Spleen (tissue), 11 donors: ENCODE measurements around the gene RPP25L. TPM values are rescaled to one million over a fixed set of nuclear protein-coding genes. Genes with fewer than 3 reads are reported as not detected.

Experiments used
- DNase-seq: peaks from one replicate; pipeline ENCODE4 v3.0.0-alpha.2; 2020
- H3K27ac ChIP-seq, 8 donors: fragments of 200-600 bp; sonication (generic) in 7 of 8; 1 replicate in 4 of 8; 2 replicates in 4 of 8; pipeline versions ENCODE4 v1.5.0 to v1.8.0; 2016 to 2021; ENCODE audit warnings: inconsistent platforms in 4 of 8, mild to moderate bottlenecking in 4 of 8, moderate library complexity in 1 of 8
- H3K27me3 ChIP-seq, 7 donors: fragments of 200-600 bp; sonication (generic) in 6 of 7; replicated peaks in 1 of 7; 1 replicate in 4 of 7; 2 replicates in 3 of 7; pipeline versions ENCODE4 v1.5.0 to v1.8.0; 2016 to 2021; ENCODE audit warnings: inconsistent platforms in 3 of 7, mild to moderate bottlenecking in 1 of 7
- H3K36me3 ChIP-seq, 6 donors: fragments of 200-600 bp; sonication (generic) in 5 of 6; 1 replicate in 4 of 6; 2 replicates in 2 of 6; pipeline versions ENCODE4 v1.5.0 to v1.8.0; 2016 to 2021; ENCODE audit warnings: inconsistent platforms in 2 of 6
- H3K4me1 ChIP-seq, 6 donors: fragments of 200-600 bp; sonication (generic) in 5 of 6; 1 replicate in 3 of 6; 2 replicates in 3 of 6; pipeline versions ENCODE4 v1.5.0 to v1.8.0; 2016 to 2021; ENCODE audit warnings: inconsistent platforms in 3 of 6
- H3K4me3 ChIP-seq, 8 donors: fragments of 200-600 bp; sonication (generic) in 7 of 8; 1 replicate in 4 of 8; 2 replicates in 4 of 8; pipeline versions ENCODE4 v1.5.0 to v1.8.0; 2016 to 2021; ENCODE audit warnings: inconsistent platforms in 4 of 8, mild to moderate bottlenecking in 4 of 8, moderate library complexity in 2 of 8
- H3K9me3 ChIP-seq, 8 donors: fragments of 200-600 bp; sonication (generic) in 7 of 8; 1 replicate in 4 of 8; 2 replicates in 4 of 8; pipeline versions ENCODE4 v1.5.0 to v1.8.0; 2016 to 2021; ENCODE audit warnings: inconsistent platforms in 4 of 8
- CTCF ChIP-seq, 11 experiments: fragments of 200-600 bp in 7 of 11; fragments of 450-650 bp in 4 of 11; sonication (generic) in 4 of 11; IDR thresholded peaks in 8 of 11; conservative IDR thresholded peaks in 3 of 11; 1 replicate in 7 of 11; 2 replicates in 4 of 11; pipeline versions ENCODE4 v1.4.0 to v1.8.0; 2016 to 2021; ENCODE audit warnings: antibody characterized with exemption in 11 of 11, inconsistent platforms in 4 of 11, mild to moderate bottlenecking in 1 of 11
- POLR2A ChIP-seq, 3 donors: fragments of 450-650 bp; IDR thresholded peaks; one replicate each; pipeline ENCODE4 v1.5.1; 2017; ENCODE audit warnings: antibody characterized with exemption in 3 of 3, mild to moderate bottlenecking in 1 of 3
- POLR2AphosphoS5 ChIP-seq, 3 donors: sonication (generic); formaldehyde crosslinking; IDR thresholded peaks; one replicate each; pipeline ENCODE4 v1.5.1; 2017; ENCODE audit warnings: antibody characterized with exemption in 3 of 3
- WGBS, 5 donors: extraction: QIAGEN DNeasy Blood & Tissue Kit in 3 of 5; methylation state at CpG; one replicate each; pipeline versions ENCODE4 v1.1.5 to v1.1.7; 2013 to 2018; 5-methylcytosine and 5-hydroxymethylcytosine counted together
- intact Hi-C: fragments of 100-400 bp; cut with DNase I; formaldehyde crosslinking; loops from one replicate; pipeline ENCODE4 v1.15.0; 2023; ENCODE audit warnings: low total_unique reads
- polyA plus RNA-seq, 3 donors: library from polyadenylated mRNA; stranded (reverse); fragments of 200-250 nt; gene quantifications; one replicate each; pipeline ENCODE4 v1.2.1, GENCODE V29; 2013
- total RNA-seq, 7 donors: library from RNA; depleted of rRNA in 3 of 7; stranded (reverse); fragments of >200 nt in 3 of 7; fragmentation: NEBNext Ultra II Directional in 4 of 7; extraction: Animal tissue kit (Norgen Biotek cat#: 25700) in 4 of 7; gene quantifications; one replicate each; pipeline versions ENCODE4 v1.1.0 to v1.2.1, GENCODE V29; 2016 to 2021
- donor health status: healthy with polysubstance abuse.
- donor health status: DM: no; HTN: no; CAD: no; lungs with moderate emphysema.
- donor health status: DM: no; HTN: no; CAD: no.
- donor health status: Bipolar disorder and iron deficiency.
- donor health status: healthy.
- donor health status: DM: no; HTN: no; CAD: no.
- donor health status: DM: yes; HTN: yes; CAD: no.

Gene RPP25L
- total and polyA plus RNA-seq, 10 donors: 16.8 to 54.1 (median 26.8) TPM

- Histone ChIP-seq H3K27ac (no peak overlapping the region), H3K27me3 (peaks cover 17 to 83% (median 76%) of the 10 kb centered on the region in 7 donors), H3K9me3 (no peaks in the 10 kb centered on the region), H3K4me1 (peaks cover 3 to 56% (median 41%) of the 10 kb centered on the region in 6 donors), H3K4me3 (no peak overlapping the region), H3K36me3 (no peaks in the 10 kb centered on the region)
- no peak for TF ChIP-seq POLR2AphosphoS5 (IDR thresholded peaks at IDR 0.05)
- TF ChIP-seq POLR2A (IDR thresholded peaks at IDR 0.05): no peak
- no peak for TF ChIP-seq CTCF (IDR thresholded peaks at IDR 0.05 in 8 of 11, conservative IDR thresholded peaks at IDR 0.05 in 3 of 11)
- no peak for DNase-seq
- WGBS, 5 donors: 15 to 26% (median 21%) methylated on average over 26 to 39 of the region's 39 CpGs
- intact Hi-C loops: no loop called here
These were observed 12.7 kb upstream of the RPP25L start for GRCh38 chr9:34624475-34625185.

GRCh38 chr9:34623374-34624235 lies 11.7 kb upstream of the RPP25L start:
- H3K9me3 ChIP-seq: no peaks in the 10 kb centered on the region
- no peak overlapping the region for H3K27ac ChIP-seq
- peak overlapping the region in 2 of 8 donors; percentile 25 to 57 for H3K4me3 ChIP-seq
- H3K27me3 ChIP-seq: peaks cover 17 to 73% (median 65%) of the 10 kb centered on the region in 7 donors
- TF ChIP-seq POLR2A (IDR thresholded peaks at IDR 0.05) (no peak), POLR2AphosphoS5 (IDR thresholded peaks at IDR 0.05) (peak in 1 of 3 donors; percentile 24)
- H3K36me3 ChIP-seq: peaks cover 0 to 3% (median 0%) of the 10 kb centered on the region in 6 donors
- H3K4me1 ChIP-seq: peaks cover 5 to 56% (median 40%) of the 10 kb centered on the region in 6 donors
- DNase-seq: peak; percentile 81
- intact Hi-C loops: no loop called here
- WGBS, 5 donors: 5 to 13% (median 9%) methylated on average over 18 to 63 of the region's 63 CpGs

GRCh38 chr9:34620061-34620994 lies 8.4 kb upstream of the RPP25L start, which contains the start of gene DCTN3:
DCTN3 (minus strand) TSS chr9:34620495; CDS start chr9:34620464, 31 bp downstream.
- Histone ChIP-seq H3K27ac (peak within 1 kb of the TSS in 7 of 8 donors; percentile 4 to 83 (median 71)), H3K9me3 (no peaks in the 10 kb centered on the region), H3K4me3 (peak within 1 kb of the TSS; percentile 52 to 96 (median 78)), H3K4me1 (peaks cover 5 to 45% (median 31%) of the 10 kb centered on the region in 6 donors), H3K36me3 (peaks cover 7 to 36% (median 30%) of the 10 kb centered on the region in 6 donors), H3K27me3 (peaks cover 10 to 40% (median 33%) of the 10 kb centered on the region in 7 donors)
- TF ChIP-seq POLR2AphosphoS5 (IDR thresholded peaks at IDR 0.05): peak; percentile 84 to 87 (median 87)
- TF ChIP-seq POLR2A (IDR thresholded peaks at IDR 0.05): no peak
- DNase-seq: peak; percentile 97
- intact Hi-C loops: no loop called here
- WGBS, 5 donors: 4 to 12% (median 6%) methylated on average over 19 to 43 of the region's 43 CpGs

- 92 to 98% (median 97%) methylated on average over 2 of the region's 2 CpGs for WGBS, 5 donors
- Histone ChIP-seq H3K4me1 (peaks cover 3 to 45% (median 36%) of the 10 kb centered on the region in 6 donors), H3K36me3 (peaks cover 7 to 56% (median 43%) of the 10 kb centered on the region in 6 donors), H3K4me3 (no peak overlapping the region), H3K27ac (no peak overlapping the region), H3K27me3 (no peaks in the 10 kb centered on the region), H3K9me3 (no peaks in the 10 kb centered on the region)
- no peak for DNase-seq
- intact Hi-C loops: no loop called here
- TF ChIP-seq POLR2A (IDR thresholded peaks at IDR 0.05) (no peak), CTCF (IDR thresholded peaks at IDR 0.05 in 8 of 11, conservative IDR thresholded peaks at IDR 0.05 in 3 of 11) (no peak), POLR2AphosphoS5 (IDR thresholded peaks at IDR 0.05) (no peak)
These were observed 3.2 kb upstream of the RPP25L start for GRCh38 chr9:34615132-34615531.
